HG03442 (cell line): ENCODE data around the gene AGTPBP1.

Source experiments
- ATAC-seq: cut with Tn5 transposase; IDR thresholded peaks from one replicate; pipeline ENCODE4 v1.9.1; 2021; ENCODE audit warnings: mild to moderate bottlenecking, moderate library complexity; ENCODE audit not compliant: unreplicated experiment

Gene AGTPBP1

GRCh38 chr9:85505612-85506011, 236.1 kb downstream of the AGTPBP1 start:
- ATAC-seq = no peak

- no peak for ATAC-seq
These were observed 238.7 kb downstream of the AGTPBP1 start for GRCh38 chr9:85502815-85503655.

GRCh38 chr9:85501882-85502281, 239.9 kb downstream of the AGTPBP1 start:
- ATAC-seq = no peak

GRCh38 chr9:85501456-85501855, 240.3 kb downstream of the AGTPBP1 start:
- no peak for ATAC-seq
